GM21381 (cell line): ENCODE data around the gene FOXRED1.
A peak's percentile ranks its signal among the peaks of the same experiment; 100 is the strongest.
"Not testable (repeated sequence)": the region's sequence is repeated elsewhere in the genome, so short reads cannot be mapped to it uniquely, and the experiment has no call there.

Experiments used
- ATAC-seq: cut with Tn5 transposase; IDR thresholded peaks from one replicate; pipeline ENCODE4 v1.9.1; 2021; ENCODE audit warnings: mild to moderate bottlenecking, moderate library complexity; ENCODE audit not compliant: unreplicated experiment

Gene FOXRED1

DNA sequence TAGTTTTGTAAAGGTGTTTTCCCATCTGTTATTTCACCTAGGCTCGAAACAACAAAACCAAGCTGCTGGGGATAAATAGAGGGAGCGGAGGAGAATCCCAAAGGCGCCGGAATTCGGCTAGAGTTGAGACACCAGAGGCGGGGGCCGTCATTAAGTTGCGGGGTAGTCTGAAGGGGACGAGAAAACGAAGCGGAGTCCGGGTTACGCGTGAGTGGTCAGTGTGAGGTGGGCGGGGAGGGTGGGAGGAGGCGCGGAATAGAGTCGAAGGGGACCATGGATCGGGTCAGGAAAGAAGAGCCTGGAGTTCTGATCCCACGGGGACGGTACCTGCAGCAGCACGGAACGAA lies 620 bp upstream of the FOXRED1 start:
- ATAC-seq: no peak

DNA sequence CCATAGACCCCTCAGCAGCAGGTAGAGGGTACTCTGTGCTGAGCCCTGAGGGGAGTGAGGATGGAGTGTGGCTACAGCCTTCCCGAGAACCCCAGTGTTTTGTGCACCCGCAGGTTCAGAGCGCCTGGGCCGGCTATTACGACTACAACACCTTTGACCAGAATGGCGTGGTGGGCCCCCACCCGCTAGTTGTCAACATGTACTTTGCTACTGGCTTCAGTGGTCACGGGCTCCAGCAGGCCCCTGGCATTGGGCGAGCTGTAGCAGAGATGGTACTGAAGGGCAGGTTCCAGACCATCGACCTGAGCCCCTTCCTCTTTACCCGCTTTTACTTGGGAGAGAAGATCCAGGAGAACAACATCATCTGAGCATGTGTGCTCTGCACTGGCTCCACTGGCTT lies 8.4 kb downstream of the FOXRED1 start:
- no peak for ATAC-seq

DNA sequence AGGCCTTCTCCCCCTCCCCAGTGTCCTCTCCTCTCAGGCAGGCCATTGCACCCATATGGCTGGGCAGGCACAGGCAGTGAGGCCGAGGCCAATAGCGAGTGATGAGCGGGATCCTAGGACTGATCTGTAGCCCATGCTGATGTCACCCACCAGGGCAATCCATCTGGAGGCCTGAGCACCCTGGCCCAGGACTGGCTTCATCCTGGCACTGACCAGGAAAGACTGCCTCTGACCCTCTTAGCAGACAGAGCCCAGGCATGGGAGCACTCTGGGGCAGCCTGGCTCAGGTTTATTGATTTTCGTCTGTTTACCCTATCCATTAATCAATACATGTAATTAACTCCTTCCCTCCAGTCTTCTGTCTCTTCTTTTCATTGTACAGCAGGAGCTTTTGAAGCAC lies 8.8 kb downstream of the FOXRED1 start:
- ATAC-seq: no peak

DNA sequence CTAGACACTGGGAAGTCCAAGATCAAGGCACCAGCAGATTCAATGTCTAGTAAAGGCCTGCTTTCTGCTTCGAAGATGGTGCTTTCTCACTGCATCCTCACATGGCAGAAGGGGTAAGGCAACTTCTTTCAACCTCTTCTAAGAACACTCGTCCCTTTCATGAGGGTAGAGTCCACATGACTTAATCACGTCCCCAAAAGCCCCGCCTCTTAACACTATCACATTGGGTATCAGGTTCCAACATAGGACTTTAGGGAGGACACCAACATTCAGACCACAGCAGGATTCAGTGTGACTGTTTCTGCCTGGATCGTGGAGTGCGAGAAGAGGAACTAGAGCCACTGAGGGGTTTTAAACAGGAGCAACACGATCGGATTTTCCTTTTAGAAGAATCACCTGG lies 10.2 kb downstream of the FOXRED1 start:
- ATAC-seq: no peak

DNA sequence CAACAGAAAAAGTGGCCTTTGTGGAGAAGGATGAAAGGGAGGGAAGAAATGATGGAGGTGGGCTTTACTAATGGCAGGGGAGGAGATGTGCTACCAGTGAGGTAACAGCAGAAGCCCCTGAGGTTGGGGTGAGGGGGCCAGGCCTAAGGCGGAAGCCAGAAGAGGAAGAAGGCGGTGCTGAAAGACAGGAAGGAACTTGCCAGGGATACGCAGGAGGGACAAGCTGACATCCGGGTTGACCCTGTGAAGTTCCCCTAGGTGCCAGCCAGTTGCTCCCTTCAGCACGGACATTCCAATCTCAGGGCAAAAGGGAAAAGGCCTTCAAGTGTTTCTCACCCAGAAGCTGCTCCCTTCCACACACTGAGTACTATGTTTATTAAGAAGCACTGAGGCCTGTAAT lies 11.6 kb downstream of the FOXRED1 start:
- no peak for ATAC-seq

DNA sequence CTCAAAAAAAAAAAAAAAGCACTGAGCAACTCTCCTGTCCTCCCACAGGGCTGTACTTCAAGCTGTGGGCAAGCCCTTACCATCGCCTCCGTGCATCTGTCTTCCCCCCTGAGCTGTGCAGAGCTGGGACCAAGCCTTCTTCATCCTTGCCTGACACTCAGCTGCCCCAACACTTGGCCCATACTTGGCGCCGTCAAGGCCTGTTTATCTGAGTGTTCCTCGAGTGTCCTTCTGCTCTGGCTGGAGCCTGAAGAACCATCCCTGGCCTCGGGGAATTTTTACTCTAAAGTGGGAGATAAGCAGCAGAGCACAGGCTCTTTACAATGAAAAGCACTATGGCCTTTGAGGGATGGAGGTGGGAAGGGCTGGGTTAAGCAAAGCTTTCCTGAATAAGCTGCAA lies 12.3 kb downstream of the FOXRED1 start:
- ATAC-seq: no peak

DNA sequence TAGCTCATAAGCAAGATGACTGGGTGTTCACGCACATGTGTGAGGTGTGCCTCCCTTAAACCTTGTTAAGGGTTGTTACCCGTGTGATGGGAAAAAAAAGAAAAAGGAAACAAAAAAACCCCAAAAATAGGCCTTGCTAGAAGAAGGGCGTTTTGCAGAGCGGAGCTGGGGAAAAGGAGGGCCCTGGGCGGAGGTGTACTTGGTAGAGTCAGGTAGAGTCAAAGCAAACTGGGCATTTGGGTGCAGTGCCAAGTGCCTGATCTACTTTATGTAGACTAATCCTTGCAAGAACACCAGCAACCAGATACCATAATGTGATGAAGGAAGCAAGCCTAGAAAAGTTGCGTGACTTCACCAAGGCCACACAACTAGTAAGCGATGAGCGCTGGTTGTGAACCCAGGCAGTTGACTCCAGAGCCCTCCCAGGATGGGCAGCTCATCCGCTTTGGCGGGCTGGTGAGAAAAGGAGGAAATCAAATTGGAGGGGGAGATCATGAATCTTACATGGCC lies 12.8 kb downstream of the FOXRED1 start:
- no peak for ATAC-seq

DNA sequence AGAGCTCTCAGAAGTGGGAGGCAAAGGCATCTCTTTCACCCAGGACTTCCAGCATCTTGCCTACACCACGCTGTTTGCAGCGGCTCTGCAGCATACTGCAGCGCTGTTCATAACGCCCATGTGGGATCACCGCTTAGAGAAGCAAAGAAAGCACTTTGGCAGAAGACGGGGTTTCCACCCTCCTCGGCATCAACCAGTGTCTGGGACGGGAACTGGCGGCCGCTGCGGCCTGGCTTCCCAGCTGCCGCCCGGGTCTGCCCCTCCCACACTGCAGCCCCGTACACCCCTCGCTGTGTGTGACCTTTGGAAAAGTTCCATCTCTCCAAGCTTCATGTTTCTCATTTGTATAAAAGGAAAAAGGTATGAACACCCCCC lies 13.4 kb downstream of the FOXRED1 start:
- ATAC-seq: no peak

DNA sequence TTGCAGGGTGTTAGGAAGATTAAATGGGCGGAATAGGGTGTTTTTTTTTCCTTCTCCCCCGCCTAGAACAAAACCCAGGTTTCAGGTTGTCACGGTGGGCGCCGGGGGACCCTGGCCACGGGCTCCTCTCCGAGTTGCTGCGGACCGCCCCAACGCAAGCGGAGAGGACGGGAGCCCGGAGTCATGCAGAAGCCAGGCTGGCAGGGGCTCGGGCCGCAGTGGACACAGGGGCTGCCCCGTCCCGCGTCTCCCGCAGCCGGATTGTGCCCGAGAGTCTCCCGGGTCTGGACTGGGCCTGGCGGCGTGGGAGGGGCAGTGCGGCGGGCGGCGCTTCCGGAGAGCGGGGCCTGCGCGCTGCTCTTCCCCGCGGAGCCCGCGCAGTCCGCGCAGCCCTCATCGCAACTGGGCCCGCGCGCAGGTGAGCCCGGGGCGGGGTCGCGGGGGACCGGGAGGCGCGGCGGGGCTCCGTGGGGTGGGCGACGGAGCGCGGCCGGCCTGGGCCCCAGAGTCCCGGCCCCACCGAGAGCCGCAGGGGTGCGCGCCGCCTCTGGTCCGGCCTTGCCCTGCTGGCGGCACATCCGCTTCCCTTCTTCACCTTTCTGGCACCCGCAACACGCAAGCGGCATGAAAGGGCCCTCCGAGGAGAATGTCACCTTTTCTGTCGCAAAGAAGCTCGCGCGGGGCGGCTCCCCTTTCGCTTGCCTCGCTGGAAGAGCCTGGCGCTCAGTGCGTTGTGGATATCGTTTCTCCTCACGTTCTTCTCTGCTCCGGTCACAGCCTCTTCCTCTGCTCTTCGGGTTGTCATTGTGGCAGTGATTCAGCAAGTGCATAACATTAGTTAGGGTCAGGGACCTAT lies 14.0 kb downstream of the FOXRED1 start, which contains the start of gene TIRAP:
TSS of gene TIRAP (plus strand) at position 358 of the 856 bp plus-strand sequence. CDS start 7,802 bp downstream, outside the sequence.
- ATAC-seq: peak; percentile 59

DNA sequence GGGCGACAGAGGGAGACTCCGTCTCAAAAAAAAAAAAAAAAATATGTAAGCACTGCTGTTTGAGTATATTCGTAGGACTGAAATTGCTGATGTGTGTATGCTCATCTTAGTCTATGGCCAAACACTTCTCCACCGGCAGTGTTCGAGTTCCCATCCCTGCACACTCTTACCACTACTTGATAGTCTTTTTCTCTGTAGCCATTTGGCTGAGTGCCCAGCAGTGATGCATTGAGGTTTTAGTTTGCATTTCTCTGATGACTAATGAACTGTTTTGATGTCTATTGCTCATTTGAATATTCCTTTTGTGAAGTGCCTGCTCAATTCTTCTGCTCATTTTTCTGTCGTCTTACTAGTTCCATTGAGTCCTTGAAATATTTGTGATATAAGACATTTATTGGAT lies 15.9 kb downstream of the FOXRED1 start:
- peak; percentile 52 for ATAC-seq

DNA sequence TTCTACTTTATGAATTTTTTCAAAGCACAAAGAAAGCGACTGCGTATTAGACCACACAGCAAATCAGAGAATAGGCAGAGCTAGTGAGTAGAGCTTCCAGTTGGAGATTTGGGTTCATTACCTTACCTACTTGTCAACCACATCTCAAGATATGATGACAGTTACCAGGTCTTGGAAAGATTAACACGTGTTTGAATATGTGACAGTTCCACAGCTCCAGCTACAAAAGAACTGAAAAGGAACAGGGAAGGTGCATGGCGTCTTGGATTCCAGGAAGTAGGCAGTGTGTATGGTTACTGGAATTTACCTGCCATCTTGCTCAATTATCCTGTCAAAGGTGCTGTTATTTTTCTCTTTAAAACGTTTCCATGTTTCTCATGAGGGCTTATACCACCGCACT lies 19.3 kb downstream of the FOXRED1 start:
- ATAC-seq: no peak

DNA sequence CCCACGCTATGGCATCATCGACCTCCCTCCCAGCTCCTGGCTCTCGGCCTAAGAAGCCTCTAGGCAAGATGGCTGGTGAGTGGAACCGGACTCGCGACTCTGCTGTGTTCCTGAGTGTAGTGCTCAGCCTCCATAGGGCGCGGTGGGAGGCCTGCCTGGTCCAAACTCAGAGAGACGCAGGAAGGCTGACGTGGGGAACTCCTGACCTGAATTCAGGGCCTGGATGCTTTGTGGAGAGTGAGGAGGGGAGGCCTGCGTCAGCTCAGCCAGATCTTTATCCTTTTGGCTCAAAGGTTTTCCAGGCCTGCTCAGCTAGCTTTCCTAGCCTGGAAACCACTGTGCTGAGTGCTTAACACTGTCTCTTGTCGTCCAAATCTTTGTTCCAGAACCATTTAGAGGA lies 21.9 kb downstream of the FOXRED1 start:
- ATAC-seq: no peak

DNA sequence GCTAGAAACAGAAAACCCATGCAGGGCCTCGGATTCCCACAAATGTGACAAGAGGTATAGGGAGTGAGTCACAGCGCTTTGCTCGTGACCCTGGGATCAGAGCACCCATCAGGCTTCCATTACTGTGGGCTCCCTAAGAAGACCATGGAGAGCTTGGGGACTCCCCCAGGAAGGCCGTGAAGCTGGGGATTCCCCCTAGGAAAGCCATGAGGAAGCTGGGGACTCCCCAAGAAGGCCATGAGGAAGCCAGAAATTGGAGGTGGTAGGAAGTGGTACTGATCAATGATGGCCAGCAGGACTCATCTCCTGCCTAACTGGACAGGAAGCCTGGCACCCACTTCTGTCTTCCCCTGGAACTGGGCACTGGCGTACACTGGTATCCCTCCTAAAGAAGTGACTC lies 24.8 kb downstream of the FOXRED1 start:
- no peak for ATAC-seq

DNA sequence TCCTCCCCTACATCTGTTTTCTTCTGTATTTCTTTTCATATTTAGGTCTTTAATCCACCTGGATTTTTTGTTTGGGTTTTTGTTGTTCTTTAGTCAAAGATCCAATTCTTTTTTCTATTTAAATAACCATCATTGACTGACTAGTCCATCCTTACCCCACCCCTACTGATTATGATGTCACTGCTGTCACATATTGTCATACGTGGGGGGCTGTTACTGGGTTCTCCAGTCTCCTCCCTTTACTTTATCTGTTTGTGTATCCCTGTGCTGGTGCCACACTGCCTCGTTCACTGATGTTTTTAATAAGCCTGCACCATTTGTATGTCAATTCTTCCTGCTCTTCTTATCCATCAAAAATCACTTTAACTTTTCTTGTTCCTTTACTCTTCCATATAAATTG lies 28.1 kb downstream of the FOXRED1 start:
- no peak for ATAC-seq

DNA sequence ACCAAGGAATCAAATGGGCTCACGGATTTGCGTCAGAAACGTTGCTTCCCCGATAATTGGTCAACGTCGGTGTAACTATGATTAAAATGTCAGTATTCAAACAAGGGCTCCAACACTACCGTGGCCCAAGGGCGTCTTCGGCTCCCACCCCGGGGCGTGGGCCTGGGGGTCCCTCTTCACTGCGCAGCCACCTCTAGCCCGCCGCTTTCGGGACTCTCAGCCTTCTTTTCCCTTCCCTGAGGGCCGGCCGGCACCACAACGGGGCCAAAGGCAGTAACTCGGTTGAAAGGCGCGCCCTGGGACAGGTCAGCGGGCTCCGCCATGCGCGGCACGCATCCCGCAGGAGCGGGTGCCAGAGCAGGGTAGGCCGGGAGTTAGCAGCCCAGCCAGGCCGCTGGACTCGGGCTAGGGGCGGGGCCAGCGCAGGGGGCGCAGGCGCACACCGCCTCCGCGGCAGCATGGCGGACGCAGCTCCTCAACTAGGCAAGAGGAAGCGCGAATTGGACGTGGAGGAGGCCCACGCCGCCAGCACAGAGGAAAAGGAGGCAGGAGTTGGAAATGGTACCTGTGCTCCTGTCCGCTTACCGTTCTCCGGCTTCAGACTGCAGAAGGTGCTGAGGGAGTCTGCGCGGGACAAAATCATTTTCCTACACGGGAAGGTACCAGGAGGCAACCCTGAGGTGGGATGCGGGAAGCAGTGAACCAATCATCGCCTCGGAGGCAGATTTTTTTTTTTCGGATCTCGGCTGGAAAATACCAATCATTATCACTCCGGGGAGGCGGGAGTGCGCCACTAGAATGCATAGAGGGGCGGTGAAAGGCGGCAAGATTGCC lies 34.9 kb downstream of the FOXRED1 start, which contains the start of gene DCPS:
TSS of gene DCPS (plus strand) at position 438 of the 834 bp plus-strand sequence. CDS start at position 459, 21 bp downstream.
- ATAC-seq: peak; percentile 91

DNA sequence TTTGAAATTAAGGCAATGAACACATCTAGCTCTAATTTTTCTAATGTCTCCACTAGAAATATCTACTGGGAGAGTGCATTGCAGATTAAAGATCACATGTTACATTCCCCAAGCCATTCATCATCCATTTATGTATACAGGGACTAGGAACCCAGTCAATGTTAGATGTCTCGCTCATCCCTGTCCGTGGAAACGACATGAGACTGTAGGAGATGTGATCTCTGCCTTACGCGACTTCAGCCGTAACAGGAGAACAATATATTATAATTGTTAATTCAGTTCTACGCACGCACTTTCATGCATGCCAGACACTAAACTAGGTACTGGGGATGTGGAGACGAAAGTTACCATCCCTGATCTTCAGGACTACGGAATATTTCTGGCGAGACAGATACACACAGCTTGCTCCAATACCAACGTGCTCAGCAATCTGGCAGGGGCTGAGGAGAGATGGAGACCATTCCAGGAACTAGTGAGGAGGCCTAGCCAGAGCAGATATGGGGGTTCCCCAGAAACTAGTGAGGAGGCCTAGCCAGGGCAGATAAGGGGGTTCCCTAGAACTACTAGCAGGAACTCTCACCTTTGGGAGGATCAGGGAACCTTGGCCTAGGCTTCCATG lies 35.6 kb downstream of the FOXRED1 start:
- ATAC-seq: no peak

DNA sequence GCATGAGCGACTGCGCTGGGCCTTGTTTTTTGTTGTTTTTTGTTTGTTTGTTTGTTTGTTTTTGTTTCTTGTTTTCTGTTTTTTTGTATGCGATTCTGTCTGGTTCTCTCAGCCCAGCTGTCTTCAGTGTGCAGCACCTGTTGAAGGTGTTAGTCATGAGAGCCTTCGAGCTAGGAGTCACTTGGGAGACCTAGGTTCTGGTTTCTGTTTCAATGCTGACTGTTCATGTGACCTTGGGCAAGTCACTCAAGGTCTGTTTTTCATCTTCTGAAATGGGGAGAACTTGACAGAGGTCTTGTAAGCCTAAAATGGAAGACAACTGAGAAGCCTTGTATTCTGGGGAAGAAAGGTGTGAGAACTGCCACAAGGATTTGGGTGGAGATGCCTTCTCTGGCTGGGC lies 36.7 kb downstream of the FOXRED1 start:
- peak; percentile 54 for ATAC-seq

DNA sequence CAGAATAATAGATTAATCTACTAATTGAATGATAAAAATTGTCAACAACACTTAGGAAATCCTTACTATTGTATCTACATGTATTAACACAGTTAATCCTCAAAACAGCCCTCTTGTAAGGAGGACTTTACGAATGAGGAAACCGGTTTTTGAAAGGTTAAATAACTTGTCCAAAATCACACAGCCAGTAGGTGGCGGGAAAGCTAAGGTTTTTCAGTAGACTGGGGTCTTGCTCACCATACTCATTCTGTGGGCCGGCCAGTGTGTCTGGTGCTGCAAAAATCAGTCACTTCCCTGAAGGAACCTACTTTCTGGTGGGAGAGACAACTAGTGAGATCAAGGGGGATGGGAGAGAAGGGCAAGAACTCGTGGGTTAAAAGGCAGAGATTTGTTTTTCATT lies 38.8 kb downstream of the FOXRED1 start:
- ATAC-seq: no peak

DNA sequence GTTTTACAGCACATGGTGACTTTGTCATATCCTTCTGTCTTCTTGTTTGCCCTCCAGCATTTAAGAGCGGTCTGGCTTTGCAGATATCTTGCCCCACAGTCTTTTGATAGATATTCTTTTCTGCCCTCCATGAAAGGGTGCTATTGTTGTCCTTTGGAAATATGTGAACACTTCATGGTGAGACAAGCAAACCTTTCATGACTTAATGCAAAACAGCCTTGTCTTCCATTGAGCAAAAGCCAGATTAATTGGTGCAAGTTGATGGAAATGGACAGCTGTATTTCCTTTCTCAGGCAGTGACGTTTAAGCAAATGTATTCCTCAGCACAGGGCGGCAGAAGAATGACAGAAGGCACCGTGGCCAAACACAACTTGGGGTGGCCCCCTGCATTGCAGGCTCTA lies 39.3 kb downstream of the FOXRED1 start:
- ATAC-seq: no peak

DNA sequence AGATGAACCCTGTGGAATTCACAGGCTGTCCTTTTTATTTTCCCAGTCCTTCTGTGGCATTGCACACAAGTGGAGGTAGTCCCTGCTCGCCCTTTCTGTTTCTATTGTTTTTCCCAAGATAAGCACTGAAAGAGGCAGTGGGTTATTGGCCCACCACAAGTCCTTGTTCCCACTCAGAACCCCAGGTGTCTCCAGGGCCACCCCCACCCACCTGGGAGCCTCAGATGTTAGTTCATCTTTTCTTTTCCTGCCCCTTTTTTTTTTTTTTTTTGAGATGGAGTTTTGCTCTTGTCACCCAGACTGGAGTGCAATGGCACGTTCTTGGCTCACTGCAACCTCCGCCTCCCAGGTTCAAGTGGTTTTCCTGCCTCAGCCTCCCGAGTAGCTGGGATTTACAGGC lies 39.8 kb downstream of the FOXRED1 start:
- ATAC-seq: not testable (repeated sequence)
